Measurements from ENCODE around the gene RALB. TPM values are rescaled to one million over a fixed set of nuclear protein-coding genes. Genes with fewer than 3 reads are reported as not detected.

The RALB gene
- total RNA-seq, 4 donors from 2014 or later: 20.1 to 45.0 (median 30.4) TPM

DNA sequence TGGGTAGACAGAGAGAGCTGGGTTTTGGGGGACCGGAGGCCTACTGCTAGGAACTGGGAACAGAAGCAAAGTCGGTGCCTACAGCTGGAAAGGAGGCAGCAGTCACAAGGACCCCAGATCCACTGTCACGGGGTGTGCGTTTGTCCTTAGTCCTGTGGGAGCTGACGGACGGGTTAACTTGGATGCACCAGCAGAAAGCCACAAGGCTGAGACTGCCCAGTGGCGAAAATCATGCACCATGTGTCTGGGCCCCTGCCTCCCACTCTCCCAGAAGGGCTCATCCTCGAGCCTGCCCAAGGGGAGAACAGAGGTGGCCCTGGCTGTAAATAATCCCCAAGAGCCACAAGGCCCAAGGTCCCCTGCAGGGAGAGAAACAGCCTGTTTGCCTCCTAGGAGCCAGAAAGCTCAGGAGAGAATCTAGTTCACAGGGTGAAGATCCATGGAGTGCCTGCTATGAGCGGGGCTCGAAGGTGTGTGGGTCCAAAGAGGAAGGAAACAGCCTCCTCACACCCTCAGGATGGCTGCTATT, 11.7 kb upstream of the RALB start:
- no peak overlapping the region for H3K4me3 ChIP-seq
- intact Hi-C loops (cut with DNase I; ENCODE audit: low total_unique reads): no loop called here
- no peaks in the 10 kb centered on the region for H3K27me3 ChIP-seq
- H3K9me3 ChIP-seq: no peaks in the 10 kb centered on the region
- H3K27ac ChIP-seq: peak overlapping the region in 3 of 4 donors; percentile 19 to 46 (median 34)
- ATAC-seq (no peak), DNase-seq (no peak)
- no peak for TF ChIP-seq POLR2A (IDR thresholded peaks at IDR 0.05)
- TF ChIP-seq, protein P1, sequence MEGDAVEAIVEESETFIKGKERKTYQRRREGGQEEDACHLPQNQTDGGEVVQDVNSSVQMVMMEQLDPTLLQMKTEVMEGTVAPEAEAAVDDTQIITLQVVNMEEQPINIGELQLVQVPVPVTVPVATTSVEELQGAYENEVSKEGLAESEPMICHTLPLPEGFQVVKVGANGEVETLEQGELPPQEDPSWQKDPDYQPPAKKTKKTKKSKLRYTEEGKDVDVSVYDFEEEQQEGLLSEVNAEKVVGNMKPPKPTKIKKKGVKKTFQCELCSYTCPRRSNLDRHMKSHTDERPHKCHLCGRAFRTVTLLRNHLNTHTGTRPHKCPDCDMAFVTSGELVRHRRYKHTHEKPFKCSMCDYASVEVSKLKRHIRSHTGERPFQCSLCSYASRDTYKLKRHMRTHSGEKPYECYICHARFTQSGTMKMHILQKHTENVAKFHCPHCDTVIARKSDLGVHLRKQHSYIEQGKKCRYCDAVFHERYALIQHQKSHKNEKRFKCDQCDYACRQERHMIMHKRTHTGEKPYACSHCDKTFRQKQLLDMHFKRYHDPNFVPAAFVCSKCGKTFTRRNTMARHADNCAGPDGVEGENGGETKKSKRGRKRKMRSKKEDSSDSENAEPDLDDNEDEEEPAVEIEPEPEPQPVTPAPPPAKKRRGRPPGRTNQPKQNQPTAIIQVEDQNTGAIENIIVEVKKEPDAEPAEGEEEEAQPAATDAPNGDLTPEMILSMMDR (IDR thresholded peaks at IDR 0.05 in 4 of 5, conservative IDR thresholded peaks at IDR 0.05 in 1 of 5): no peak
- in situ Hi-C loops (cut with MboI; ENCODE audit: low sequenced_read_pairs in 4 of 4): no loop called here
- peaks cover 7 to 11% of the 10 kb centered on the region in 2 donors for H3K4me1 ChIP-seq
- no peaks in the 10 kb centered on the region for H3K36me3 ChIP-seq

DNA sequence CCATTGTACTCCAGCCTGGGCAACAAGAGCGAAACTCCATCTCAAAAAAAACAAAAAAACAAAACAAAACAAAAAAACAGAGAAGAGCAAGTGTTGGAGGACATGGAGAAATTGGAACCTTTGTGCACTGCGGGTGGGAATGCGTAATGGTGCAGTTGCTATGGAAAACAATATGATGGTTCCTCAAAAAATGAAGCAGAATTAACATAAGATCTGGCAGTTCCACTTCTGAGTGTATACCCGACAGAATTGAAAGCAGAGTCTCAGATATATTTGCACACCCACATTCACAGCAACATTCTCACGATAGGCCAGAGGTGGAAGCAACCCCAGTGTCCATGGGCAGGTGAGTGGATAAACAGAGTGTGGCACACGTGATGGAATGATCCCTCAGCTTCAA, 11.0 kb upstream of the RALB start:
- Histone ChIP-seq H3K9me3 (no peaks in the 10 kb centered on the region), H3K36me3 (no peaks in the 10 kb centered on the region), H3K4me3 (no peak overlapping the region), H3K4me1 (peaks cover 7 to 15% of the 10 kb centered on the region in 2 donors), H3K27ac (no peak overlapping the region), H3K27me3 (no peaks in the 10 kb centered on the region)
- in situ Hi-C loops (cut with MboI; ENCODE audit: low sequenced_read_pairs in 4 of 4): no loop called here
- ATAC-seq (no peak), DNase-seq (no peak)
- intact Hi-C loops (cut with DNase I; ENCODE audit: low total_unique reads): no loop called here
- TF ChIP-seq POLR2A (IDR thresholded peaks at IDR 0.05): no peak
- TF ChIP-seq, protein P1 (IDR thresholded peaks at IDR 0.05 in 4 of 5, conservative IDR thresholded peaks at IDR 0.05 in 1 of 5): no peak

DNA sequence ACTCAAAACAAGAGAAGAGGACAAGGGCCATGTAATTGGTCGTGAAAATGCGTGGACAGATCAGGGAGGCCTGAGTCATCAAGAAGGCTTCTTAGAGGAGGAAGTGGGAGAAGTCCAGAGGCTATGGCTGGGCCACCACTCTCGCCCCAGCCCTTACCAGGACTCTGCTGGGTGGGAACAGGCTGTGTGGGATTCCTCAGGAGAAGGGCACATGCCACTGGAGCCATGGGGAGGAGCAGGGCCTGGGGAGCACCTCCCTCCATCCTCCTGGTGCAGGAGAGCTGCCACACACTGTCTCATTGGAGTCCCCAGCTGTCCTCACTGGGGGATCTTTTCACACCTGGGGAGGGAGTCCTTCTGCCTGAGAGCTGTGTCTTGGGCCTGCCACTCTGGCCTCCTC, 9.4 kb upstream of the RALB start:
- H3K27ac ChIP-seq: no peak overlapping the region
- intact Hi-C loops (cut with DNase I; ENCODE audit: low total_unique reads): no loop called here
- no peaks in the 10 kb centered on the region for H3K36me3 ChIP-seq
- H3K4me3 ChIP-seq: no peak overlapping the region
- ATAC-seq: no peak
- TF ChIP-seq POLR2A (IDR thresholded peaks at IDR 0.05): no peak
- TF ChIP-seq, protein P1 (IDR thresholded peaks at IDR 0.05 in 4 of 5, conservative IDR thresholded peaks at IDR 0.05 in 1 of 5): no peak
- H3K4me1 ChIP-seq: peaks cover 7 to 24% of the 10 kb centered on the region in 2 donors
- no peak for DNase-seq
- in situ Hi-C loops (cut with MboI; ENCODE audit: low sequenced_read_pairs in 4 of 4): no loop called here
- H3K27me3 ChIP-seq: no peaks in the 10 kb centered on the region
- no peaks in the 10 kb centered on the region for H3K9me3 ChIP-seq

DNA sequence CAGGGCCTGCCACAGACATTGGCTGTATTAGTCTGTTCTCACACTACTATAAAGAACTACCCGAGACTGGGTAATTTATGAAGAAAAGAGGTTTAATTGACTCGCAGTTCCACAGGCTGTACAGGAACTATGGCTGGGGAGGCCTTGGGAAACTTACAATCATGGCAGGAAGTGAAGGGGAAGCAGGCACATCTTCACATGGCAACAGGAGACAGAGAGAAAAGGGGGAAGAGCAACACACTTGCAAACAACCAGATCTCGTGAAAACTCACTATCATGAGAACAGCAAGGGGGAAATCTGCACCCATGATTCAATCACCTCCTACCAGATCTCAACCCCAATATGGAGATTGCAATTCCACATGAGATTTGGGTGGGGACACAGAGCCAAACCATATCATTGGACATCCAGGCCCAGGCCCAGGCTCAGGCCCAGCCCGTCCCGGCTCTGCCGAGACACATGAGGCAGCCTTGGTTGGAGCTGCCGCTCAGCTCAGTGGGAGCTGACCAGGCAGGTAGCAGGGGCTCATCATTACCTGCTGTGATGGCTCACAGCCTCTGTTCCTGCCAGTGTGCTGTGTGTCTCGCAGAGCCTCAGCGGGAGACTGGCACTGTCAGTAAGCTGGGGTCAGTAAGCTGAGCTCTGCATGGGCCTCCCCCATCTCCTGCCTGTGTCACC, 8.6 kb upstream of the RALB start:
- Histone ChIP-seq H3K36me3 (no peaks in the 10 kb centered on the region), H3K9me3 (no peaks in the 10 kb centered on the region), H3K4me1 (peaks cover 7 to 24% of the 10 kb centered on the region in 2 donors), H3K27me3 (no peaks in the 10 kb centered on the region), H3K27ac (no peak overlapping the region), H3K4me3 (no peak overlapping the region)
- DNase-seq (no peak), ATAC-seq (no peak)
- in situ Hi-C loops (cut with MboI; ENCODE audit: low sequenced_read_pairs in 4 of 4): no loop called here
- no peak for TF ChIP-seq POLR2A (IDR thresholded peaks at IDR 0.05)
- TF ChIP-seq, protein P1 (IDR thresholded peaks at IDR 0.05 in 4 of 5, conservative IDR thresholded peaks at IDR 0.05 in 1 of 5): no peak
- intact Hi-C loops (cut with DNase I; ENCODE audit: low total_unique reads): no loop called here
